Measurements from ENCODE around the gene MLPH.

The MLPH gene

GRCh38 chr2:237505188-237505939, 18.3 kb downstream of the MLPH start:
- Histone ChIP-seq H3K9ac (ENCODE audit: low read depth, low read length) (no peak overlapping the region), H3K4me3 (ENCODE audit: low read depth, low read length) (no peak overlapping the region), H3K27me3 (ENCODE audit: control insufficient read depth, insufficient read depth, low read length) (no peaks in the 10 kb centered on the region), H3K9me3 (ENCODE audit: control insufficient read depth, insufficient read depth, low read length) (no peaks in the 10 kb centered on the region), H3K36me3 (ENCODE audit: control insufficient read depth, insufficient read depth, low read length) (no peaks in the 10 kb centered on the region), H3K4me1 (ENCODE audit: control insufficient read depth, insufficient read depth, low read length) (no peaks in the 10 kb centered on the region)

GRCh38 chr2:237507512-237507911, 20.5 kb downstream of the MLPH start:
- no peaks in the 10 kb centered on the region for H3K36me3 ChIP-seq (ENCODE audit: control insufficient read depth, insufficient read depth, low read length)
- H3K9ac ChIP-seq (ENCODE audit: low read depth, low read length), result no peak overlapping the region
- no peaks in the 10 kb centered on the region for H3K4me1 ChIP-seq (ENCODE audit: control insufficient read depth, insufficient read depth, low read length)
- H3K9me3 ChIP-seq (ENCODE audit: control insufficient read depth, insufficient read depth, low read length), result no peaks in the 10 kb centered on the region
- H3K4me3 ChIP-seq (ENCODE audit: low read depth, low read length), result no peak overlapping the region
- no peaks in the 10 kb centered on the region for H3K27me3 ChIP-seq (ENCODE audit: control insufficient read depth, insufficient read depth, low read length)

GRCh38 chr2:237508361-237508760, 21.3 kb downstream of the MLPH start:
- Histone ChIP-seq H3K27me3 (ENCODE audit: control insufficient read depth, insufficient read depth, low read length) (no peaks in the 10 kb centered on the region), H3K4me1 (ENCODE audit: control insufficient read depth, insufficient read depth, low read length) (no peaks in the 10 kb centered on the region), H3K36me3 (ENCODE audit: control insufficient read depth, insufficient read depth, low read length) (no peaks in the 10 kb centered on the region), H3K4me3 (ENCODE audit: low read depth, low read length) (no peak overlapping the region), H3K9me3 (ENCODE audit: control insufficient read depth, insufficient read depth, low read length) (no peaks in the 10 kb centered on the region), H3K9ac (ENCODE audit: low read depth, low read length) (no peak overlapping the region)

GRCh38 chr2:237509151-237509550, 22.1 kb downstream of the MLPH start:
- H3K27me3 ChIP-seq (ENCODE audit: control insufficient read depth, insufficient read depth, low read length), result no peaks in the 10 kb centered on the region
- no peak overlapping the region for H3K9ac ChIP-seq (ENCODE audit: low read depth, low read length)
- H3K36me3 ChIP-seq (ENCODE audit: control insufficient read depth, insufficient read depth, low read length), result no peaks in the 10 kb centered on the region
- no peaks in the 10 kb centered on the region for H3K9me3 ChIP-seq (ENCODE audit: control insufficient read depth, insufficient read depth, low read length)
- H3K4me3 ChIP-seq (ENCODE audit: low read depth, low read length), result no peak overlapping the region
- no peaks in the 10 kb centered on the region for H3K4me1 ChIP-seq (ENCODE audit: control insufficient read depth, insufficient read depth, low read length)

- Histone ChIP-seq H3K4me1 (ENCODE audit: control insufficient read depth, insufficient read depth, low read length) (no peaks in the 10 kb centered on the region), H3K9me3 (ENCODE audit: control insufficient read depth, insufficient read depth, low read length) (no peaks in the 10 kb centered on the region), H3K9ac (ENCODE audit: low read depth, low read length) (no peak overlapping the region), H3K4me3 (ENCODE audit: low read depth, low read length) (no peak overlapping the region), H3K27me3 (ENCODE audit: control insufficient read depth, insufficient read depth, low read length) (no peaks in the 10 kb centered on the region), H3K36me3 (ENCODE audit: control insufficient read depth, insufficient read depth, low read length) (no peaks in the 10 kb centered on the region)
Measured at GRCh38 chr2:237509905-237510304, 22.9 kb downstream of the MLPH start.

- Histone ChIP-seq H3K27me3 (ENCODE audit: control insufficient read depth, insufficient read depth, low read length) (no peaks in the 10 kb centered on the region), H3K9ac (ENCODE audit: low read depth, low read length) (no peak overlapping the region), H3K9me3 (ENCODE audit: control insufficient read depth, insufficient read depth, low read length) (no peaks in the 10 kb centered on the region), H3K36me3 (ENCODE audit: control insufficient read depth, insufficient read depth, low read length) (no peaks in the 10 kb centered on the region), H3K4me1 (ENCODE audit: control insufficient read depth, insufficient read depth, low read length) (no peaks in the 10 kb centered on the region), H3K4me3 (ENCODE audit: low read depth, low read length) (no peak overlapping the region)
Measured at GRCh38 chr2:237510502-237511217, 23.6 kb downstream of the MLPH start.

- H3K36me3 ChIP-seq (ENCODE audit: control insufficient read depth, insufficient read depth, low read length), result no peaks in the 10 kb centered on the region
- no peaks in the 10 kb centered on the region for H3K27me3 ChIP-seq (ENCODE audit: control insufficient read depth, insufficient read depth, low read length)
- H3K4me1 ChIP-seq (ENCODE audit: control insufficient read depth, insufficient read depth, low read length), result no peaks in the 10 kb centered on the region
- no peak overlapping the region for H3K9ac ChIP-seq (ENCODE audit: low read depth, low read length)
- H3K4me3 ChIP-seq (ENCODE audit: low read depth, low read length), result no peak overlapping the region
- no peaks in the 10 kb centered on the region for H3K9me3 ChIP-seq (ENCODE audit: control insufficient read depth, insufficient read depth, low read length)
Measured at GRCh38 chr2:237511433-237511832, 24.4 kb downstream of the MLPH start.

- Histone ChIP-seq H3K4me3 (ENCODE audit: low read depth, low read length) (no peak overlapping the region), H3K9ac (ENCODE audit: low read depth, low read length) (no peak overlapping the region), H3K27me3 (ENCODE audit: control insufficient read depth, insufficient read depth, low read length) (no peaks in the 10 kb centered on the region), H3K4me1 (ENCODE audit: control insufficient read depth, insufficient read depth, low read length) (no peaks in the 10 kb centered on the region), H3K9me3 (ENCODE audit: control insufficient read depth, insufficient read depth, low read length) (no peaks in the 10 kb centered on the region), H3K36me3 (ENCODE audit: control insufficient read depth, insufficient read depth, low read length) (no peaks in the 10 kb centered on the region)
Measured at GRCh38 chr2:237511885-237512405, 24.9 kb downstream of the MLPH start.

GRCh38 chr2:237512774-237513466, 25.9 kb downstream of the MLPH start:
- Histone ChIP-seq H3K4me1 (ENCODE audit: control insufficient read depth, insufficient read depth, low read length) (no peaks in the 10 kb centered on the region), H3K27me3 (ENCODE audit: control insufficient read depth, insufficient read depth, low read length) (no peaks in the 10 kb centered on the region), H3K36me3 (ENCODE audit: control insufficient read depth, insufficient read depth, low read length) (no peaks in the 10 kb centered on the region), H3K9ac (ENCODE audit: low read depth, low read length) (no peak overlapping the region), H3K9me3 (ENCODE audit: control insufficient read depth, insufficient read depth, low read length) (no peaks in the 10 kb centered on the region), H3K4me3 (ENCODE audit: low read depth, low read length) (no peak overlapping the region)

GRCh38 chr2:237513693-237514092, 26.6 kb downstream of the MLPH start:
- Histone ChIP-seq H3K27me3 (ENCODE audit: control insufficient read depth, insufficient read depth, low read length) (no peaks in the 10 kb centered on the region), H3K36me3 (ENCODE audit: control insufficient read depth, insufficient read depth, low read length) (no peaks in the 10 kb centered on the region), H3K4me3 (ENCODE audit: low read depth, low read length) (no peak overlapping the region), H3K4me1 (ENCODE audit: control insufficient read depth, insufficient read depth, low read length) (no peaks in the 10 kb centered on the region), H3K9me3 (ENCODE audit: control insufficient read depth, insufficient read depth, low read length) (no peaks in the 10 kb centered on the region), H3K9ac (ENCODE audit: low read depth, low read length) (no peak overlapping the region)

GRCh38 chr2:237514474-237515130, 27.6 kb downstream of the MLPH start:
- H3K4me1 ChIP-seq (ENCODE audit: control insufficient read depth, insufficient read depth, low read length), result no peaks in the 10 kb centered on the region
- no peaks in the 10 kb centered on the region for H3K27me3 ChIP-seq (ENCODE audit: control insufficient read depth, insufficient read depth, low read length)
- no peaks in the 10 kb centered on the region for H3K36me3 ChIP-seq (ENCODE audit: control insufficient read depth, insufficient read depth, low read length)
- H3K9me3 ChIP-seq (ENCODE audit: control insufficient read depth, insufficient read depth, low read length), result no peaks in the 10 kb centered on the region
- no peak overlapping the region for H3K9ac ChIP-seq (ENCODE audit: low read depth, low read length)
- H3K4me3 ChIP-seq (ENCODE audit: low read depth, low read length), result no peak overlapping the region
